ENCODE results near the gene EPHB1.

GRCh38 chr3:135248213-135248612 is 453.2 kb downstream of the EPHB1 start:
- no peak for TF ChIP-seq GATA2 (IDR thresholded peaks at IDR 0.05; ENCODE audit: low read depth, low read length)
- no peak for TF ChIP-seq GATA3 (IDR thresholded peaks at IDR 0.05; ENCODE audit: low read depth, low read length)

All from SH-SY5Y (cell line).